CD4-positive, alpha-beta T cell (primary cell): ENCODE results near the gene OGDH. TPM values are rescaled to one million over a fixed set of nuclear protein-coding genes. Genes with fewer than 3 reads are reported as not detected.
A peak's percentile ranks its signal among the peaks of the same experiment; 100 is the strongest.

ENCODE experiments used
- ATAC-seq: fragments of 200-7000 bp; cut with Tn5 transposase; one replicate; pipeline ENCODE4 v1.10.0; 2022; ENCODE audit warnings: mild to moderate bottlenecking; ENCODE audit not compliant: poor library complexity
- CTCF ChIA-PET: fragments of 350-600 bp; sonication (Branson Sonifier 250); formaldehyde crosslinking; loops from one replicate; lab custom pipeline; 2021; ENCODE audit warnings: antibody characterized with exemption, inconsistent platforms; lab: Charles Lee
- POLR2A ChIA-PET: fragments of 350-600 bp; sonication (Branson Sonifier 250); formaldehyde crosslinking; loops from one replicate; lab custom pipeline; 2021; ENCODE audit warnings: antibody characterized with exemption, inconsistent platforms; lab: Charles Lee
- DNase-seq, 14 experiments: peaks; one replicate each; pipeline ENCODE4 v3.0.0-alpha.2; 2013 to 2020; ENCODE audit warnings: mixed read lengths in 2 of 14
- H3K27ac ChIP-seq, 2 donors: one replicate each; pipeline versions ENCODE4 v1.5.1 to v1.7.0; 2013; ENCODE audit warnings: low read length in 2 of 2, low read depth in 1 of 2, mild to moderate bottlenecking in 1 of 2
- H3K27me3 ChIP-seq, 2 experiments: 1 replicate in 1 of 2; 2 replicates in 1 of 2; pipeline versions ENCODE4 v1.6.1 to v1.7.0; 2013; ENCODE audit warnings: low read length in 2 of 2, control low read depth in 1 of 2, mild to moderate bottlenecking in 1 of 2, moderate library complexity in 1 of 2; ENCODE audit not compliant: insufficient read depth in 2 of 2, control insufficient read depth in 1 of 2
- H3K36me3 ChIP-seq: one replicate; pipeline ENCODE4 v1.6.1; 2013; ENCODE audit warnings: low read length, control low read depth; ENCODE audit not compliant: insufficient read depth
- H3K4me1 ChIP-seq: one replicate; pipeline ENCODE4 v1.6.1; 2013; ENCODE audit warnings: low read length, control low read depth; ENCODE audit not compliant: insufficient read depth
- H3K4me3 ChIP-seq: one replicate; pipeline ENCODE4 v1.5.1; 2013; ENCODE audit warnings: mild to moderate bottlenecking, low read length, moderate library complexity
- H3K9me3 ChIP-seq, 2 experiments: 1 replicate in 1 of 2; 2 replicates in 1 of 2; pipeline versions ENCODE4 v1.6.1 to v1.7.0; 2013; ENCODE audit warnings: low read length in 2 of 2, mild to moderate bottlenecking in 2 of 2, control low read depth in 1 of 2, moderate library complexity in 1 of 2; ENCODE audit not compliant: control insufficient read depth in 1 of 2, insufficient read depth in 1 of 2
- H3K27ac Mint-ChIP-seq: one replicate; pipeline ENCODE4 v1.8.0; 2020; ENCODE audit warnings: mixed read lengths
- H3K27me3 Mint-ChIP-seq: one replicate; pipeline ENCODE4 v1.8.0; 2021; ENCODE audit warnings: mixed read lengths
- H3K36me3 Mint-ChIP-seq: one replicate; pipeline ENCODE4 v1.8.0; 2021; ENCODE audit warnings: low read depth, mixed read lengths
- H3K4me1 Mint-ChIP-seq: one replicate; pipeline ENCODE4 v1.8.0; 2021; ENCODE audit warnings: low read depth, mixed read lengths
- H3K4me3 Mint-ChIP-seq: one replicate; pipeline ENCODE4 v1.8.0; 2020; ENCODE audit warnings: mild to moderate bottlenecking, mixed read lengths
- H3K9me3 Mint-ChIP-seq: one replicate; pipeline ENCODE4 v1.8.0; 2020; ENCODE audit warnings: mixed read lengths
- intact Hi-C, 2 experiments: fragments of 100-400 bp; cut with DNase I in 1 of 2; cut with micrococcal nuclease in 1 of 2; formaldehyde crosslinking; loops; one replicate each; pipeline versions ENCODE4 v1.15.1 to v1.9.0; 2023 to 2025; cut with DNase I, micrococcal nuclease
- total RNA-seq, 174 experiments: library from RNA in 2 of 174; stranded (reverse) in 2 of 174; gene quantifications; one replicate each; pipeline ENCODE4 v1.2.3 and lab custom pipeline; 2021 to 2026
- TF ChIP-seq, protein P1 (sequence below): fragments of 200-600 bp; IDR thresholded peaks from one replicate; pipeline ENCODE4 v1.8.0; 2022; ENCODE audit warnings: antibody characterized with exemption, mild to moderate bottlenecking

Gene OGDH
- total RNA-seq, 2 experiments from 2014 or later = 39.8 to 43.8 TPM

DNA sequence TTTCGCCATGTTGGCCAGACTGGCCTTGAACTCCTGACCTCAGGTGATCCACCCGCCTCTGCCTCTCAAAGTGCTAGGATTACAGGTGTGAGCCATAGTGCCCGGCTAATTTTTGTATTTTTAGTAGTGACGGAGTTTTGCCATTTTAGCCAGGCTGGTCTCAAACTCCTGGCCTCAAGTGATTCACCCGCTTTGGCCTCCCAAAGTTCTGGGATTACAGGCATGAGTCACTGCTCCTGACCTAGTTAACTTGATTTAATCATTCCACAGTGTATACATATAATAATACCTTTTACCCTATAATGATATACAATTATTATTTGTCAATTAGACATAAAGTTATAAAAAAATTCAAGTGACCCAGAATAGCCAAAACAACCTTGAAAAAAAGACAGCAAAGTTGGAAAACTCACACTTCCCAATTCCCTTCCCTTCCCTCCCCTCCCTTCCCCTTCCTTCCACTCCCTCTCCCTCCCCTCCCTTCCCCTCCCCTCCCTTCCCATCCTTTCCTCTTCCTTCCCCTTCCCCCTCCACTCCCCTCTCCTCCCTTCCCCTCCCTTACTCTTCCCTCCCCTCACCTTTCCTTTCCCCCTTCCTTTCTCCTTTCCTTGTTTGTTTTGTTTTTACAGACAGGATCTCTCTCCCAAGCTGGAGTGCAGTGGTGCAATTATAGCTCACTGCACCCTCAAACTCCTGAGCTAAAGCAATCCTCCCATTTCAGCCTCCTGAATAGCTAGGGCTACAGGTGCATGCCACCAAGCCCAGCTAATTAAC lies 127.5 kb downstream of the OGDH start:
- H3K36me3 ChIP-seq = no peaks in the 10 kb centered on the region
- Mint-ChIP-seq H3K9me3 (no peaks in the 10 kb centered on the region), H3K27me3 (no peaks in the 10 kb centered on the region), H3K36me3 (no peaks in the 10 kb centered on the region), H3K4me3 (no peak overlapping the region), H3K4me1 (peaks cover 6% of the 10 kb centered on the region), H3K27ac (no peak overlapping the region)
- no peaks in the 10 kb centered on the region for H3K9me3 ChIP-seq
- ChIA-PET POLR2A (no interaction called here), CTCF (interaction anchor here (0.7 kb wide), 1 partner anchor 17 kb away, joined by 3 read pairs; no protein-coding TSS in a partner anchor)
- H3K27ac ChIP-seq = no peak overlapping the region
- H3K4me3 ChIP-seq = no peak overlapping the region
- DNase-seq (no peak), ATAC-seq (no peak)
- H3K4me1 ChIP-seq = peaks cover 3% of the 10 kb centered on the region
- H3K27me3 ChIP-seq = no peaks in the 10 kb centered on the region
- TF ChIP-seq, protein P1, sequence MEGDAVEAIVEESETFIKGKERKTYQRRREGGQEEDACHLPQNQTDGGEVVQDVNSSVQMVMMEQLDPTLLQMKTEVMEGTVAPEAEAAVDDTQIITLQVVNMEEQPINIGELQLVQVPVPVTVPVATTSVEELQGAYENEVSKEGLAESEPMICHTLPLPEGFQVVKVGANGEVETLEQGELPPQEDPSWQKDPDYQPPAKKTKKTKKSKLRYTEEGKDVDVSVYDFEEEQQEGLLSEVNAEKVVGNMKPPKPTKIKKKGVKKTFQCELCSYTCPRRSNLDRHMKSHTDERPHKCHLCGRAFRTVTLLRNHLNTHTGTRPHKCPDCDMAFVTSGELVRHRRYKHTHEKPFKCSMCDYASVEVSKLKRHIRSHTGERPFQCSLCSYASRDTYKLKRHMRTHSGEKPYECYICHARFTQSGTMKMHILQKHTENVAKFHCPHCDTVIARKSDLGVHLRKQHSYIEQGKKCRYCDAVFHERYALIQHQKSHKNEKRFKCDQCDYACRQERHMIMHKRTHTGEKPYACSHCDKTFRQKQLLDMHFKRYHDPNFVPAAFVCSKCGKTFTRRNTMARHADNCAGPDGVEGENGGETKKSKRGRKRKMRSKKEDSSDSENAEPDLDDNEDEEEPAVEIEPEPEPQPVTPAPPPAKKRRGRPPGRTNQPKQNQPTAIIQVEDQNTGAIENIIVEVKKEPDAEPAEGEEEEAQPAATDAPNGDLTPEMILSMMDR = no peak
- intact Hi-C loops = no loop called here

DNA sequence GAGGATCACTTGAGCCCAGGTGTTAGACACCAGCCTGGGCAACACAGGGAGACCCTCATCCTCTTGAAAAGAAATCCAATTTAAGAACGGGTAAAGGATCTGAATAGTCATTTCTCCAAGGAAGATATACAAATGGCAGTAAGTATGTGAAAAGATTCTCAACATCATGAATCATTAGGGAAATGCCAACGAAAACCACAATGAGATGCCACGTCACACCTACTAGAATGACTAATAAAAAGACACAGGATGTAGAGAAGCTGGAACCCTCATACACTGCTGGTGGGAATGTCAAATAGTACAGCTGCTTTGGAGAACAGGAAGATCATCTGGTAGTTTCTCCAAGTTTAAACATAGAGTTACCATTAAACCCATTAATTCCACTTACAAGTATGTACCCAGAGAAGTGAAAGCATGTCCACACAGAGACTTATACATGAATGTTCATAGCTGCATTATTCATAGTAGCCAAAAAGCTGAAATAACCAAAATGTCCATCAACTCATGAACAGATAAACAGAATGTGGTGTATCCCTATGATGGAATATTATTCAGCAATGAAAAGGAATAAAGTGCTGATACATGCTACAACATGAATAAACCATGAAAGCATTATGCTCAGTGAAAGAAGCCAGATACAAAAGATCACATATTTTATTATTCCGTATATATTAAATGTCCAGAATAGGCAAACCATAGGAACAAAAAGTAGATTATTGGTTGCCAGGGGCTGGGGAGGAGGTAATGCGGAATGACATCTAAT lies 129.2 kb downstream of the OGDH start:
- H3K27ac Mint-ChIP-seq = no peak overlapping the region

GRCh38 chr7:44736896-44737295 lies 130.5 kb downstream of the OGDH start:
- H3K9me3 ChIP-seq = no peaks in the 10 kb centered on the region
- no peaks in the 10 kb centered on the region for H3K27me3 ChIP-seq
- intact Hi-C loops = no loop called here
- DNase-seq = no peak
- ChIA-PET CTCF (no interaction called here), POLR2A (no interaction called here)
- ATAC-seq = no peak
- H3K4me3 ChIP-seq = no peak overlapping the region
- H3K36me3 Mint-ChIP-seq = no peaks in the 10 kb centered on the region
- no peaks in the 10 kb centered on the region for H3K27me3 Mint-ChIP-seq
- no peak overlapping the region for H3K27ac ChIP-seq
- no peaks in the 10 kb centered on the region for H3K36me3 ChIP-seq
- H3K27ac Mint-ChIP-seq = no peak overlapping the region
- TF ChIP-seq, protein P1 = no peak
- no peak overlapping the region for H3K4me3 Mint-ChIP-seq
- peaks cover 3% of the 10 kb centered on the region for H3K4me1 ChIP-seq
- H3K9me3 Mint-ChIP-seq = no peaks in the 10 kb centered on the region
- peaks cover 6% of the 10 kb centered on the region for H3K4me1 Mint-ChIP-seq

More for the DNA sequence above, 129.2 kb downstream of the OGDH start:
- intact Hi-C loops = no loop called here
- no peaks in the 10 kb centered on the region for H3K27me3 Mint-ChIP-seq
- ChIA-PET POLR2A (no interaction called here), CTCF (no interaction called here)
- peak in 4 of 14 experiments; percentile 52 to 80 (median 68) for DNase-seq
- H3K4me1 Mint-ChIP-seq = peaks cover 6% of the 10 kb centered on the region
- Histone ChIP-seq H3K27me3 (no peaks in the 10 kb centered on the region), H3K36me3 (no peaks in the 10 kb centered on the region), H3K27ac (no peak overlapping the region), H3K9me3 (no peaks in the 10 kb centered on the region), H3K4me3 (no peak overlapping the region), H3K4me1 (peaks cover 3% of the 10 kb centered on the region)
- peak; percentile 68 for ATAC-seq
- H3K9me3 Mint-ChIP-seq = no peaks in the 10 kb centered on the region
- H3K36me3 Mint-ChIP-seq = no peaks in the 10 kb centered on the region
- no peak overlapping the region for H3K4me3 Mint-ChIP-seq
- TF ChIP-seq, protein P1 = no peak
